HG03175 (cell line): Measurements from ENCODE around the gene TRAF3.

Experiments used
- ATAC-seq: cut with Tn5 transposase; IDR thresholded peaks from one replicate; pipeline ENCODE4 v1.9.1; 2021; ENCODE audit warnings: mild to moderate bottlenecking, moderate library complexity; ENCODE audit not compliant: unreplicated experiment

Gene TRAF3

DNA sequence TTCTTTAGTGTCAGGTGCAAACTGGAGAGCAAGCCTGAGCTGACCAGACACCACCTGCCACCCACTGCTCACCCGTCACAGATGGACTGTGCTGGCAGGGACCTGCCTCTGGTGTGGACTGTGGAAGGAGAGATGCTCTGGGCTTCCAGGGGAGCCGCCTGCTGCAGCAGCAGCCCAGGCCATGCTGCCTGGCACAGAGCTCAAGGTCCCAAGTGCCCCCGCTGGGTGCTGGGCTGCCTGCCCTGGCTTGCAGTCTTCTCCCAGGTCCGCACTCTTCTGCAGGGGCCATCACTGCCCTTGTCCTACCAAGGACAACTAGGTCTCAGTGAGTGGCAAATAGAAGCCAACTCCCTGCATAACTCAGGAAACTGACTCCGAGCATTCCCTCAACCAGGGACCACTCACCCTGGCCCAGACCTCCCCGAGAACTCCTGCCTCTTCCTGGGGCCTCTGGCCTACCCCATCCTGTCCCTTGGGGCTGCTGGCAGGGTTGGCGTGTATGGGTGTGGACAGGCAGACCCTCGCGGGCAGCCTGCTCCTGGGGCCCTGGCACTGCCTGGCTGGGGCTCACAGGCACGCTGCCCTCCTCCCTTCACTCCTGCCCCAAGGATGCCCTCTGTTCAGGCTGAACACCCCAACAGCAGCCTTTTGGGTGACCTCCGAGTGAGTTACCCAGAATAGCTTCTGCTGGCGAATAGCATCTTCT lies 154.5 kb downstream of the TRAF3 start:
- no peak for ATAC-seq

DNA sequence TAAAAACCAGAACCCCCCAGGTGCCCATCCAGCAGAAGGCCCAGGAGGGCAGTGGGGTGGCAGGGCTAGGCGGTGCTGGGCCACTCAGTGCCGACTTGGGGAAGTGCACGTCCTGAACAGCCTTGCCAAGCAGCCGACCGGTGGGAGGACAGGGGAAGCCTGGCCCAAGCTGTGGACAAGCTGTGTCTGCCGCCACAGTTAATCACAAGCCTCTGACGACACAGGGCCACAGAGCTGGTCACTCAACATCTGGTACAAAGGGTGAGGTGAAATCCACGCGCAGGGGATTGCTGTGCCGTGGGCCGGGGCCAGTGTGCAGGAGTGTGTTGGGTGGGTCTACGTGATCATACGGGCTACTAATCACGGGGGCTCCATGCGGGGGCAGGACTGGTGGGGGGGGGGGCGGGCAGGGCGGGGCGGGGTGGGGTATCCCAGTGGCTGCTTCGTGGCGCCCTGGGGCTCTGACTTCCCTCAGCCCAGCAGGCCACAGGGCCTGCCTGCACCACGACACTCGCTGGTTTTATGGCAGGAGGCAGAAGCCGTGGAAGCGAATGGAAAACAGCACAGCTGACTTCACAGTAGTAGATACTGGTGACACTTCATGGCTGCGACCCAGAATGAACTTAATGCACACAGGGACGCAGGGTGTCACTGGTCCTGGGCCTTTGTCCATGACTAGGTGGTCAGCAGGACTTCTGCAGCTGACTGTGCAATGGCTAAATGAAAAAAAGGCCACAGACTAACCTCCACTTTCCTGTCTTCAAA lies 155.4 kb downstream of the TRAF3 start:
- no peak for ATAC-seq

- ATAC-seq = no peak
Measured at GRCh38 chr14:102933618-102934231, 156.5 kb downstream of the TRAF3 start.

- ATAC-seq = no peak
Measured at GRCh38 chr14:102935756-102936155, 158.5 kb downstream of the TRAF3 start.

- no peak for ATAC-seq
Measured at GRCh38 chr14:102937331-102938175, 160.3 kb downstream of the TRAF3 start.

DNA sequence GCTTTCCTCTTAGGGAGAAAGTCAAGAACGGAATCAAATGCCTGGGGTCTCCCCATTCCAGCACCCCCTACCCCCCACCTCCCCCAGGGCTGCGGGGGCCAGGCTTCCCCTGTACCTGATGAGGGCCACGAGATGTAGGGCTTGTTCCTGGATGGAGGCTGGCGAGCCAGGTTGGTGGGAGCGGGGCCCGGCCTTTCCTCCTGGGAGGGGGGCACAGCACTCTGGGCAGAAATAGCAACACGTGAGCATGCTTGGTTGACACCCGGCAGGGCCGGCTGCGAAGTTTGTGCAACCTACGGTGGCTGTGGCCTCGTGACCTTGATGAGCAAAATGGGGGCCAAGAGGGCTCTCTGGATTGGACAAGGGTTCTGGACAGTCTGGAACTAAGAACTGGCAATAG lies 160.9 kb downstream of the TRAF3 start:
- no peak for ATAC-seq

DNA sequence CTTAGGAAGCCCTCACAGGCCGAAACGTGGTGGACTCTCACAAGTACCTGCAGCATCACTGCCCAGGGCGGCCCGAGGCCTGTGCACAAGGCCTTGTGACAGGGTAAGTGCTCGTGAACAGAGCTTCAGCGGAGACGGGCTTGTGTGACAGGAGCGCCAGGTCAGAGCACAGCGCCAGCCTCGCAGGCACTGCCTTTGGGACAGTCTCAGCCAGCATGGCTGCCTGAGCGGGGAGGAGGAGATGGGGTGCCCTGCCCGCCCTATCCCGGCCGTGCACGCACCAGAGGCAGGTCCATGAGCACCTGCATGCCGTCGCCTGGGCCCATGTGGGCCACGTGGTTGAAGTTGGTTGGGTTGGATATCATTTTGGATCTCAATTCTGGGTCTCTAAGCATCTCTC lies 162.1 kb downstream of the TRAF3 start:
- ATAC-seq = no peak

DNA sequence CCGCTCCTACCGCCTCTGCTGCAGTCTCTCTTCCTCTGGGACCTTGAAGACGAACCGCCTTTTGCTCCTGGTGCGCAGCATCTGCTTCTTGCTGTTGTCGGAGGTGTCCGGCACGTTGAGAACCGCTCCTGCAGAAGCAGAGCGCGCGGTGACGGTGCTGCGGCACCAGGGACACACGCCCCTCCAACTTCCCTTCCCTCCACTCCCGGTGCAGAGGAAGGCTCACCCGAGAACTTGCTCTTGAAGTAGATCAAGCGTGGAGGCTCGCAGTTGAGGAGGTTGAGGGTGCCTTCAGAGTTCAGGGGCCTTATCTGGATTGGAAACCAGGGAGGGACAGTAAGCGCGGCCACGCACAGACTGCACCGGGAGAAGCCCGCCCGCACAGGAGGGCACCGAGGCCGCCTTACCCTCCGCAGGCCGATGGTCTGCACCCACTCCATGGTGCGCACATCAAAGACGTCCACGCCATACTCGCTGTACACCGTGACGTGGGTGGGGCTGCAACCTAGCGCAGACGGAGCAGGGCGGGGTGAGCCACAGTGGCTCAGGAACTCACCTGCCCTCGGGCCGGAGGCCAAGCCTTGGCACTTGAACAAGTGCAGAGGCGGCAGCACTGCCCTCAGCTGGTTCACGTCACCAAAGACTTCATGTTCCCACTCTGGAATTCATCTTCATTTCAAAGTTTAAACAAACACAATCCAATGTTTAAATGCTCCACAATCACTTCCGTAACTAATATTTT lies 162.7 kb downstream of the TRAF3 start:
- no peak for ATAC-seq

DNA sequence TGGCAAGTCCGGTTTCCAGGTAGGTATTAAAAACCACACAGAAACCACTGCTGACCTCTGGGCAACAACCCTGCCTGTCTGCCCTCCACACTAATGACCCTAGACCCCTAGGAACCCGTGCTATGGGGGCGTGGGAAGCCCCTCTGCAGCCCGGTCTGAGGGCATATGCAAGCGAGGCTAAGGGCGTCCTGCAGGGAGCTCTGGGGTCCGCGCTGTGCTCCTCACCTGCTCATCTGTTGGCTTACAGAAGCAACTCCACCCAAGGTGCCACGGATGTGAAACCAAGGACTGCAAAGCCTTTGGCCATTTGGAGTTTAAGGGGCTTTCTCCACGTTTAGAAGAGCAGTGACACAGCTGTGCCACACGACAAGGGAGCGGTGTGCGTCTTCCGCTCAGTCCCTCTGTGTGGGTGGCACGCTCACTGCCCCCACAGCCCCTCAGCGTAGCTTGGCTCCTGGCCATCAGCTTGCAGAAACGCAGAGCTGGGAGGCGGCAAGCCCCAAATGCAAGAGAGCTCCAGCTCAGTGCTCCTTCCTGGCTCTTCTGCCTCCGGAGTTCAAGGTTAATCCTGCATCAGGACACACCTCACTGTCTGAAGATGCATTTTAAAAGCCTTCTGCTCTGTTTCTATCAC lies 163.6 kb downstream of the TRAF3 start:
- ATAC-seq = no peak

- ATAC-seq = no peak
Measured at GRCh38 chr14:102941419-102942011, 164.3 kb downstream of the TRAF3 start.

GRCh38 chr14:102942069-102942468 lies 164.8 kb downstream of the TRAF3 start:
- ATAC-seq = no peak

DNA sequence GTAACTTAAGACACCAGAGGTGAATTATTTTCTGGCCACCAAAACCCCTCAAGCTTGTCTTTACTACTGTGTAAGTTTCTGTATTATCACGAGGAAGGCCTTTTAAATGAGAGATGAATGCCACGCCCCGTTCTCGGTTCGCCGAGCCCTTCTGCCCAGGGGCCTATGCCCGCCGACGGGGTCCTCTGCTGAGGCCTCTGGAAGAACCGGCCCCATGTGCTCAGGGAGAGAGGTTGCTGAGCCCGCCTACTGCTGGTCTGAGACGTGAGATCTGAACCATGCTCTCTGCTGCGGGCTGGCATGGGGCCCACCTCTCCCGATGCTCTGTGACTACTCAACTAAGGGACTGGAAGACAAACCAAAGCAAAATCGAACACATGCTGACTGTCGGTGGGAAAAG lies 166.2 kb downstream of the TRAF3 start:
- no peak for ATAC-seq

GRCh38 chr14:102943979-102944378 lies 166.7 kb downstream of the TRAF3 start:
- no peak for ATAC-seq

DNA sequence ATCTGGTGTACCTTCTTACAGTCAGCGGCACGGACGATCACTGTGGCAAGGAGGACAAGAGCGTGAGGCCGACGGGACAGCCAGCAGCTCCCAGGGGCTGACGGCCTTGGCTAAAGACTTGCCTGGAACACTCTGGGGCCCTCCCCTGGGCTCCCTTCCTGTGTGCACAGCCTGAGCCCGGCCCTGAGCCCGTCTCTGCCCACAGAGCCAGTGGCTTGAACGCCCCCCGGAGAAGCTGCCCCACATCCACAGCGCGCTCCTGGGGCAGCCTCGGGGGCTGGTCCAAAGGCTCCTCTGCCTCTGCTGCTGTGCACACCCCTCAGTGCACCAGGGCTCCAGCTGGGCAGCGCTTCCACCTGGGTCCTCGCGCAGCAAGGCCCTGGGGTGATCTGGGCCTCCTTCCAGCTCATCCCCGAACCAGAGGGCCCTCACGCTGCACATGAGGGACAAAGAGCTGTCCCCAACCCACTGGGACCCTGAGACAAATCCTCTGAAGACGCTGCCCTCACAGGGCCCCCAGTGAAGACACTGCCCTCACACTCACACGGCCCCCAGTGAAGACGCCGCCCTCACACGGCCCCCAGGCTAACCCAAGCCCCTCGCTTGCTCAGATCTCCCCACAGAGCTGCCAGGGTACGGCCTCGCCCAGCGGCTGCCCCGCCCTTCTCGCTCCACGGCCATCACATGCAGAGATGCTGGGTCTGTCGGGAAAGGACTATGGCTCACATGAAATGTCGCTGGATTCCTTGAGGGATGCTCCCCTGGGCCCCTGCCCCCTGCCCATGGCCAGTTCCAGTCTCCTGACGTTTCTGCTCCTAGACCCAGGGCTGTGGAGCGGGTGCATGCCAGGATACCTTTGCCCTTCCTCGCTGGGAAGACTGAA lies 167.4 kb downstream of the TRAF3 start:
- no peak for ATAC-seq

GRCh38 chr14:102945346-102946130 lies 168.3 kb downstream of the TRAF3 start:
- ATAC-seq = no peak

DNA sequence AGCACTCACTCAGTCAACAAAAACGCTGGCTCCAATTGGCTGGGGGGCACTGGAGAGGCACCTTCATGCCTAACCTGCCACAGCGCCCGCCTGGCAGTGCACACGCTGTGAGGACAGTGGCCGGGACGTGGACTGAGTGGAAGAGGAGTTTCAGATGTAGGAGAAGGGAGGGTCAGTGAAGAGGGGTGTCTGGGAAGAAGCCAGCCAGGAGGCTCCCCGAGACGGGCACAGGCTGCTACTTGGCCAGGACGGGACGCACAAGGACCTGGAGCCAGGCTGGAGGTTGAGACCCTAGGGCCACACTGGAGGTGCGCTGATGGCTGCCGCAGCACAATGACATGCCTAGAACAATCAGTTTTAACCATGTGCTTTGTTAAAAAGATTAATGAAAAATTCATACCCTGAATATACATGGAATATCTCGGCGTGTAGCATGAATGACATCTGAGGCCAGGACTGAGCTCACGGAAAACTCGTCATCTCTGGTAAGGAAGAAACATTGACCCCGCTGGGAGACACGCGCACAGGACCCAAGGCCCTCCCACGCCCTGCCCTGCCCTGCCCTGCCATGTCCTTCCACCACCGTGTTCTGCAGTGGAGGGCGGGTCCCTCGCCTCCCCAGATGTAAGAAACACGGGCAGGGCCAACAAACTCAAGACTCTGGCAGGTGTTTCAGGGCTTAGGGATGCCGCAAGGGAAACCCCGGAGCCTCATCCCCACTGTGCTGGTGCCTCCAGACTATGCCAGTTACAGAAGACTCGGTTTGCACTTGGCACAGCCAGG lies 170.3 kb downstream of the TRAF3 start:
- no peak for ATAC-seq

DNA sequence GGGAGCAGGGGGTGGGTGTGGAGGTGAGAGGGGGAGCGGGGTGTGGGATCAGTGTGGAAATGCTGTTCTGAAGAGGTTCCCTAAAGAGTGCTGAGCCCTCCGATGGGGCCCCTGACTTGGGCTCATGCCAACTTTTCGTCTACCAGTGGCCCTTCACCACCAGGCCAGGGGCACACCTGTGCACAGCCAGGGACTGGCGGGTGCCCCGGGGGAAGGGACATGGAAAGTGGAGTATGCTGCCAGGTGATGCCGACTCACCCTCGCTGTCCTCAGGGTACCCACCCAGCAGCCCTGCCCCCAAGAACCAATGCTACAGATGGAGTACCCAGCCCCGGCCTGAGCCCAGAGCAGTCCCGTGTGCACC lies 171.4 kb downstream of the TRAF3 start:
- no peak for ATAC-seq
